Peyer's patch (tissue), 4 donors: ENCODE measurements around the gene ZNRF1.
"Not testable (repeated sequence)": the region's sequence is repeated elsewhere in the genome, so short reads cannot be mapped to it uniquely, and the experiment has no call there.

Experiments
- CTCF ChIP-seq, 6 experiments: fragments of 450-650 bp in 4 of 6; fragments of 200-600 bp in 2 of 6; sonication (generic) in 1 of 6; IDR thresholded peaks; one replicate each; pipeline ENCODE4 v1.5.1; 2017 to 2019; ENCODE audit warnings: antibody characterized with exemption in 6 of 6, mild to moderate bottlenecking in 3 of 6, moderate library complexity in 1 of 6
- POLR2A ChIP-seq, 2 donors: fragments of 450-650 bp; IDR thresholded peaks; one replicate each; pipeline ENCODE4 v1.5.1; 2017; ENCODE audit warnings: antibody characterized with exemption in 2 of 2, mild to moderate bottlenecking in 2 of 2, moderate library complexity in 2 of 2

DNA sequence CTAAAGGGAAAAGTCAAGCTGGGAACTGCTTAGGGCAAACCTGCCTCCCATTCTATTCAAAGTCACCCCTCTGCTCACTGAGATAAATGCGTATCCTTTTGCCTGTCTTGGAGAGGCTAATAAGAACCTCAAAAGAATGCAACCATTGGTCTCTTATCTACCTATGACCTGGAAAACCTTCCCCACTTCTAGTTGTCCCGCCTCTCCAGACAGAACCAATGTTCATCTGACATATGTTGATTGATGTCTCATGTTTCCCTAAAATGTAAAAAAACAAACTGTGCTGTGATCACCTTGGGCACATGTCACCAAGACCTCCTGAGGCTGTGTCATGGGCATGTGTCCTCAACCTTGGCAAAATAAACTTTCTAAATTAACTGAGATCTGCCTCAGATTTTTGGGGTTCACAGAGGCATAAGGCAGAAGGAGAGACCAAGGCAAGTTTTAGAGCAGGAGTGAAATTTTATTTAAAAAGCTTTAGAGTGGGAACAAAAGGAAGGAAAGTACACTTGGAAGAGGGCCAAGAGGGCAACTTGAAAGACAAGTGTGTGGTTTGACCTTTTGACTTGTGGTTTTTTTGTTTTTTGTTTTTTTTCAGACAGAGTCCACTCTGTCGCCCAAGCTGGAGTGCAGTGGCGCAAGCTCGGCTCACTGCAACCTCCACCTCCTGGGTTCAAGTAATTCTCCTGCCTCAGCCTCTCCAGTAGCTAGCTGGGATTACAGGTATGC lies 130.8 kb downstream of the ZNRF1 start:
- not testable (repeated sequence) for TF ChIP-seq CTCF, POLR2A (IDR thresholded peaks at IDR 0.05)
